ENCODE results near the gene SCD5.
"Not testable (repeated sequence)": the region's sequence is repeated elsewhere in the genome, so short reads cannot be mapped to it uniquely, and the experiment has no call there.

The SCD5 gene

DNA sequence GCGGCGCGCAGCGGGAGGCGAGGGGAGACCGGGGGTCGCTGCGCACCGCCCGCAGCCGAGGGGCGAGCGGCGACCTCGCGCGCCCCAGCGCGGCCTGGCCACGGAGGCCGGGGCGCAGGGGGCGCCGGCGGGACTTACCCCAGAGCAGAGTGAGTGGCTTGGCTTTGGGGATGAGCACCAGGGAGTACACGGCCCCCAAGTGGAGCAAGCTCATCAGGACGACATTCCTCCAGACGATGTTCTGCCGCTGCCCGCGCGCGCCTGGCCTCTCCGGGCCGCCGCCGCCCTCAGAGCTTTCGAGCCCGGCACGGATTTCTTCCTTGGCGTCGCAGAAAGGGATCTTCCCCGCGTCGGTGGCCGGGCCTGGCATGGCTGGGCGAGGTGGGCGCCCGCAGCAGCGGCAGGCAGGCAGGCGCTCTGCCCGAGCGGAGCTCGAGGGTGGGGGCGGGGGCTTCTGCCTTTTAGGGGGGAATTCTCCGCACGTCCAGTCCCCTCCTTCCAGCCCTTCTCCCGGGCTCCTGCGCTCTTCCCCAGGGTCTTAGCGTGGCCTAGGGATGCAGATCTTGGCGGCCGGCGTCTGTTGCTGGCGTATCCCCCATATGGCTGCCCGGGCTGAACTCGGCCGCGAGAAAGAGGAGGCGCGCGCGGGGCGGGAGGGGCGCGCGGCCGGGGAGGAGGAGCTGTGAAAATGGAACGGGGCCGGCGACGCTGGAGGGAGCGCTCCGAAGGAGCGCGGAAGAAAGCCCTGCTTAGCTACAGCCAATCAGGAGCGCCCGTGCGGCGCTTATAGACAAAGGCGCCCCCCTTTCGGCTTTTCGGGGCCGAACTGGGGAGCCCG is at the start of gene SCD5:
TSS of gene SCD5 (minus strand) at position 629 of the 838 bp plus-strand sequence. CDS start at position 370, 259 bp downstream.
- peak; percentile 48 for DNase-seq

DNA sequence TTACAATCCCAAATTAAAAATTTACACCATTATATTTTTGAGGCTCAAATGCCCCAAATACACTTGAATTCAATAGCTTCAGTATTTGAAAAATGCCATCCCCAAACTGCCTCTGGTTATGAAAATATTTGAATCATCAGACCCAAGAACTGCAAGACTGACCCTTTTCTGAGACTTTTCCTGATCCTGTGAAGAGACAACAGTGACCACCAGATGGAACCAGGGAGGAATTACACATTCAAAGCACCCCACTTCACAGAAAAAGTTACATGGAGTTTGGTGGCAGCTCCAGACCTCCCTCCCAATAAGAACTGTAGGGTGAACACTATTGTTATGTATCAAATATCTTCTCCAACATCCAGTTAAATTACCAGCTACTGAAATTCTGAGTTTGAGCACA is 44.0 kb upstream of the SCD5 start:
- no peak for DNase-seq

DNA sequence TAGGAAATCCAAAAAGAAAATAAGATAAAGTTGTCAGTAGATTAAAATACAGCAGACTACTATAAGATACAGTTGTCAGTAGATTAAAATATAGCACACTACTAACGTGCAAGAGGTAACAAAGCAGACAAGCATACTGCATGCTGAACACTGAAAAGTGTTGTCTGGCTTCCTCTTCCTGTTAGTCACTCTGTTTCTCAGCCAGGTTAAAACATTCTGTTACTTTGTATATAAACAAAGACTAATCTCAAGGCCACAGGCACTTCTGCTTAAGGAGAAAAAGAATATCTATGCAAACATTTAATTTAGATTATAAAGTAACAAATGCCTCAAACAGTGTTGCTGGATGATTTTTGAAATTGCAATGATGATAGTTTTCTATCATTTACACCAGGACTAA is 41.0 kb upstream of the SCD5 start:
- DNase-seq: no peak

GRCh38 chr4:82833696-82834313 is 35.2 kb upstream of the SCD5 start:
- no peak for DNase-seq

DNA sequence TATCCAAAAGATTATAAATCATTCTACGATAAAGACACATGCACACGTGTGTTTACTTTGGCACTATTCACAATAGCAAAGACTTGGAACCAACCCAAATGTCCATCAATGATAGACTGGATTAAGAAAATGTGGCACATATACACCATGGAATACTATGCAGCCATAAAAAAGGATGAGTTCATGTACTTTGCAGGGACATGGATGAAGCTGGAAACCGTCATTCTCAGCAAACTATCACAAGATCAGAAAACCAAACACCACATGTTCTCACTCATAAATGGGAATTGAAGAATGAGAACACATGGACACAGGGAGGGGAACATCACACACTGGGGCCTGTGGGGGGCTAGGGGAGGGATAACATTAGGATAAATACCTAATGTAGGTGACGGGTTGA is 34.5 kb upstream of the SCD5 start:
- not testable (repeated sequence) for DNase-seq

DNA sequence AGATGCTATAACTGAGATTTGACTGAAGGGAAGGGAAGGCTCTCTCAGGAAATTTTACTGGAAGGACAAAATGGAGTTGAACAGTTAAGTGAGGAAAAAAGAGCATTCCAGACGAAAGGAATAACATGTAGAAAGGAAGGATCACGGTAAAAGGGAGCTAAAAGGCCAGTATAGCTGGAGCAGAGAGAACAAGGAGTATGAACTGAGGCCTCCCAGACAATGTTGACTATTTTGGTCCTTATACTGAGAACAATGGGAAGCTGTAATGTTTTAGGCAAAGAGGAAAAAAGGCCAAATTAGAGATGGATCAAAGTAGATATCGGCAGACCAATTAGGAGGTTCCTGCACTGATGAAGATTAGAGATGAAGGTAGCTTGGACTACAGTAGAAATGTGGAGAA is 26.8 kb upstream of the SCD5 start:
- DNase-seq: no peak

GRCh38 chr4:82823062-82823461 is 24.5 kb upstream of the SCD5 start:
- DNase-seq: no peak

DNA sequence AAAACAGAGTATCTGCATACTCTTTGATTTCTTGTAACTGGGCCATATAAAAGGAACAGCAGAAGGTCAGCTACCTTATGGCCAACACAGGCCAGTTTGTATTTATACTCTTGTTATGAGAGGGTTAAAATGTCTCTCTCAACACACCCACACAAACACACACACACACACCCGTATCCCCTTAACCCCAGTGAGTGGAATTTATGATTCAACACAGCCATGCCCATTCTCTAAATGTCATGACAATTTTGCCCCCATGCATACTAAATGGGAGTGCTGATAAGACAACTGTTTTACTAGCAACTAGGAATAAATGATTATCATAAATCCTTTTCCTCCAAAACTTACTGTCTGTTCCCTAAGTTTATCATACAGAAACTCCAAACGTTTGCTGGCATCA is 22.1 kb upstream of the SCD5 start:
- no peak for DNase-seq

GRCh38 chr4:82818664-82819662 is 20.4 kb upstream of the SCD5 start:
- no peak for DNase-seq

DNA sequence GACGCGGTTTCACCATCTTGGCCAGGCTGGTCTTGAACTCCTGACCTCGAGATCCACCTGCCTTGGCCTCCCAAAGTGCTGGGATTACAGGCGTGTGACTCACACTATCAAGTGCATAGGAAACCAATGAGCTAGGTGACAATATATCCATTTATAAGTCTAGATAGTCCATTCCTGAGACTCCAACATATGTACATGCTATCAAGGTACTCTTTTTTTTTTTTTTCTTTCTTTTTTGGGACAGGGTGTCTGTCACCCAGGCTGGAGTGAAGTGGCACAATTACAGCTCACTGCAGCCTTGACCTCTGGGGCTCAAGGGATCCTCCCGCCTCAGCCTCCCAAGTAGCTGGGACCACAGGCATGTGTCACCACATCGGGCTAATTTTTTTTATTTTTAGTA is 18.3 kb upstream of the SCD5 start:
- not testable (repeated sequence) for DNase-seq

DNA sequence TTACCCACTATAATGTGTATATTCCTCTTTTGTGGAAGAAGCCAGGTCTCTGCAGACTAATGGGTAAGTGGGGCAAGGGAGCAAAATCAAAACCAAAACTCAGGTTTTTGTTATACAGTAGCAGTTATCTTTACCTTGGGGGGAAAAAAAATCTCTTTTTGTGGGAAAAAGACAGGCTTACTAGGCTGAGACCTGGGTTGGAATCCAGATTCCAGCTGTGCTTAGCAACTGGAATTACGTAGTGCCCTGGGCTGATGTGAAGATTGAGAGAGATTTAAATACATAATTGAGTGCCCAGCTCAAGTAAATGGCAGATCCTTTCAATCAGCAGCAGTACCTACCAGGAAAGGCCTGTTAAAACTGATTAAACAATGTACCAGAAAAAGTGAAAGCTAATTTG is 15.4 kb upstream of the SCD5 start:
- no peak for DNase-seq

DNA sequence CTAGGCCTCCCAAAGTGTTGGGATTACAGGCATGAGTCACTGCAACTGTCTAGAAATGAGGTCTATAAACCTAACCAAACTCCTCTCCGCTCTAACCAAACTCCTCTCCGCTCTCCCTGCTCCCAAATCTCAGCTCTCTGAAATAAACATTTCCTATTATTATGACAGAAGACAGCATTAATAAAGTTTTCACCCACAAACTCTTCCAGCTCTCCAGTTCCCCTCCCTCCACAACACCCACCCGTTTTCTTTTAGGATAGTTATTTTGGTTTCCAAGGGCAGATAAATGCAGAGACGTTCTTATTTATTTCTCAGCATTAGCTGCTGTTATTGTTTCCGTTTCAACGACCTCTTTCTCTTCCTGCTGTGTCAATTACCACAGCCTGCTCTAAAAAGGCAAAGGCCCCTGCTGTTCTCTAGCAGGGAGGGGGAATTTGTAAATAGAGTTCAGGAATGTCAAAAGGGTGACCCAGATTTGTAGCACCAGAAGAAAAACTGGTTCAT is 13.3 kb upstream of the SCD5 start:
- peak; percentile 65 for DNase-seq

DNA sequence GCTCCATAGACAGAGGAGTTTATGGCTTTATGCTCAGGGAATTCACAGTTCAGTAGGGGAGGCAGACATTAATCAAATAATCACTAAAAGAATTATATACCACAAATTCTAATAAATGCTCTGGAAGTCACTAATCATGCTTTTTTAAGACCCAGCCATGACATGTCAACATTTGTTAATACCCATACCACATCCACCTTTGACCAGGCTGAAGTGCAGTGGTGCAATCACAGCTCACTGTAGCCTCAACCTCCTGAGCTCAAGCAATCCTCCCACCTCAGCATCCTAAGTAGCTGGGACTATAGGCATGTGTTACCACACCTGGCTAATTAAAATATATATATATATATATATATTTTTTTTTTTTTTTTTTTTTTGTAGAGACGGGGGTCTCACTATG is 12.8 kb upstream of the SCD5 start:
- no peak for DNase-seq

GRCh38 chr4:82810176-82810575 is 11.6 kb upstream of the SCD5 start:
- no peak for DNase-seq

GRCh38 chr4:82809619-82810018 is 11.0 kb upstream of the SCD5 start:
- DNase-seq: no peak

DNA sequence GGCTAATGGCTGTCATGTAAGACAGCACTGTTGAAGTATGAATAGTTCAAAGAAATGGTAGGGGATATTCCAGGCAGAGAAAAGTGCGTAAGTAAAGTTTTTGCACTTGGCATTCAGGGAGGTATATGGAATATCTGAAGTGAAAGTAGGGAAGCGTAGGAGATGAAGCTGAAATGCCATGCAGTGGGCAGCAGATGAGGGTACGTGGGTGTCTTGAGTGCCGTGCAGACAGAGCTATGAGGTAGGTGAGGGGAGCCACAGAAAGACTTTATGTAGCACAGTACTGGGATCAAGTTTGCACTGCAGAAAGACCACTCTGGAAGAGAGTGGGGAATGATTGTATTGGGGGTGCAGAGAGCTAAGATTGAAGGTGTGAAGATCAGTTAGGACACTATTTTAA is 5.2 kb upstream of the SCD5 start:
- DNase-seq: no peak

- no peak for DNase-seq
Measured at GRCh38 chr4:82802911-82803310, 4.3 kb upstream of the SCD5 start.

DNA sequence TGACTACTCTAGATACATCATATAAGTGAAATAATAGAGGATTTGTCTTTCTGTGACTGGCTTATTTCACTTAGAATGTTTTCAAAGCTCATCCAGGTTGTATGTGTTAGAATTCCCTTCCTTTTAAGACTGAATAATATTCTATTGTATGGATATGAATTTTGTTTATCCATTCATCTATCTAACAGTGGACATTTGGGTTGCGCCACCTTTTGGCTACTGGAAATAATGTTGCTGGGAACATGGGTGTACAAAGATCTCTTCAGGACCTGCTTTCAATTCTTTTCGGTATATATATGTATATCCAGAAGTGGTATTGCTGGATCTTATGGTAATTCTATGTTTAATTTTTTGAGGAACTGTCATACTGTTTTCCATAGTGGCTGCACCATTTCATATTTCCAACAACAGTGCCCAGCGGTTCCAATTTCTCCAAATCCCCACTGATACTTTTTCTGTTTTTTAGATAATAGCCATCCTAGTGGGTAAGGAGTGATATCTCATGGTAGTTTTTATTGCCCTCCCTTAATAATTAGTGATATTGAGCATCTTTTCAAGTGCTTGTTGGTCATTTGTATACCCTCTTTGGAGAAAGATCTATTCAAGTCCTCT is 3.4 kb upstream of the SCD5 start:
- peak; percentile 43 for DNase-seq

- peak; percentile 12 for DNase-seq
Measured at GRCh38 chr4:82799006-82799881, 648 bp upstream of the SCD5 start.

DNA sequence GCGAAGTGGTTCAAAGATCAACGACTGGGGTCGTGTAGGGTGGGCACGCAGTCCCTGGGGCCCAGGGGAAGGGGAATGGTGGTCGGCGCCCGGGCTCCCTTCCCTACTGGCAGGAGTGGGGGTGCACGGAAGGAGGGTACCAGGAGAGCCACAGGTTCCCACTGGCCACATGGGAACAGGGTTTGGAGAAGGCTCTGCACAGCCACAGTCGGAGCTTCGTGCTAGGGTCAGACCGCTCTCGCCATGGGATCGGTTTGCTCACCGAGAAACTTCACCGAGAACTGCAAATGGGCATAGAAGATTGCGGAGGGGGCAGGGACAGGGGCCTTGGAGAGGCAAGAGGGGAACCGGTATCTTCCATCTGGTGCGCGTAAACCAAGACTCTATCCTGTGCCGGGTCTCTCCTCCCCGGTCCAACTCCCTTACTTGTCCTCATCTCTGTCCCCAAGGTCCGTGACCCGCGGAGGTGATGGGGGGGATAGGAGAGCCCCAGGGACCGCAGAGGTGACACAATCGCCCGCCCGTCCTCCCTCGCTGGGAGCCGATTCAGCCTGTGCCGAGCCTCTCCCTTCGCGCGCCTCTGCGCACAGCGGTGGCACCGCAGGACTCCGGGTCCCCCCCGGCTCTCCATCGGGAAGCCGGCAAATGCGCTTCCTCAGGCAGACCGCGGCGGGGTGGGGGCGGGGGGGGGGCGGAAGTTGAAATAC is 1.0 kb downstream of the SCD5 start:
- peak; percentile 51 for DNase-seq

DNA sequence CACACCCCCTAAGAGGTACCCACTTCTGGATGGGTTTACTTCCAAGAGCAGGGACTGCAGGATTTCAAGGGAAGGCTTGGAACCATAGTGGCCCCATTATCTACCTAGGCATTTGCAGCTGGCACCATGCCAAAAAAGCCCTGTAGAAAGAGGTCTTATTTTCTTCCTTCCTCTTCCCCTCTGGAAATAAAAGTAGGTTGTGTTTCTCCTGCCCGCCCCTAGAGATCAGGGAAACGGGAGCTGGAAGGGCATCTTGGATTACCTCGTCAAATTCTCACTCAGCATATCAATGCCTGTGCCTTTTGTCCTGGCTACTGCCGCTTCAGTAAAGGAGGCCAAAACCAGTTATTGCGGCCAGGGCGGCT is 1.6 kb downstream of the SCD5 start:
- peak; percentile 17 for DNase-seq

Data from NCI-H1092 treated with DMSO at 0.1 percent for 48 hours (cell line).